Activated naive CD8-positive, alpha-beta T cell treated with anti-CD3 and anti-CD28 coated beads, Interleukin-2, amount 50 U/mL, for 24 hours (primary cell): ENCODE results near the gene IL2RG.
A peak's percentile ranks its signal among the peaks of the same experiment; 100 is the strongest.

Experiments used
- ATAC-seq: fragments of 150-1000 bp; cut with Tn5 transposase; one replicate; pipeline ENCODE4 v1.10.0; 2021
- DNase-seq: peaks from one replicate; pipeline ENCODE4 v3.0.0; 2021
- H3K27ac Mint-ChIP-seq: one replicate; pipeline ENCODE4 v1.8.0; 2021; ENCODE audit warnings: mild to moderate bottlenecking, mixed read lengths
- H3K27me3 Mint-ChIP-seq: one replicate; pipeline ENCODE4 v1.8.0; 2021; ENCODE audit warnings: mixed read lengths
- H3K36me3 Mint-ChIP-seq: one replicate; pipeline ENCODE4 v1.8.0; 2021; ENCODE audit warnings: low read depth, mixed read lengths
- H3K4me1 Mint-ChIP-seq: one replicate; pipeline ENCODE4 v1.8.0; 2021; ENCODE audit warnings: mixed read lengths
- H3K4me3 Mint-ChIP-seq: one replicate; pipeline ENCODE4 v1.8.0; 2021; ENCODE audit warnings: mild to moderate bottlenecking, moderate library complexity, mixed read lengths
- H3K9me3 Mint-ChIP-seq: one replicate; pipeline ENCODE4 v1.8.0; 2021; ENCODE audit warnings: mixed read lengths

Gene IL2RG

GRCh38 chrX:71128166-71128833 lies 16.9 kb upstream of the IL2RG start:
- H3K27ac Mint-ChIP-seq = peak overlapping the region; percentile 7
- no peak for DNase-seq
- no peaks in the 10 kb centered on the region for H3K27me3 Mint-ChIP-seq
- peak; percentile 18 for ATAC-seq
- no peak overlapping the region for H3K4me3 Mint-ChIP-seq
- no peaks in the 10 kb centered on the region for H3K9me3 Mint-ChIP-seq
- peaks cover 11% of the 10 kb centered on the region for H3K4me1 Mint-ChIP-seq
- H3K36me3 Mint-ChIP-seq = peaks cover 30% of the 10 kb centered on the region

- H3K27ac Mint-ChIP-seq = no peak overlapping the region
- peaks cover 21% of the 10 kb centered on the region for H3K4me1 Mint-ChIP-seq
- peaks cover 6% of the 10 kb centered on the region for H3K36me3 Mint-ChIP-seq
- peak overlapping the region; percentile 79 for H3K4me3 Mint-ChIP-seq
- peak; percentile 44 for ATAC-seq
- H3K9me3 Mint-ChIP-seq = no peaks in the 10 kb centered on the region
- DNase-seq = no peak
- H3K27me3 Mint-ChIP-seq = no peaks in the 10 kb centered on the region
These were observed 7.7 kb upstream of the IL2RG start for GRCh38 chrX:71118985-71119535.

- ATAC-seq (peak; percentile 91), DNase-seq (peak; percentile 86)
- peak within 1 kb of the TSS; percentile 78 for H3K27ac Mint-ChIP-seq
- H3K9me3 Mint-ChIP-seq = no peaks in the 10 kb centered on the region
- peaks cover 27% of the 10 kb centered on the region for H3K4me1 Mint-ChIP-seq
- H3K4me3 Mint-ChIP-seq = peak within 1 kb of the TSS; percentile 79
- H3K27me3 Mint-ChIP-seq = no peaks in the 10 kb centered on the region
- H3K36me3 Mint-ChIP-seq = peaks cover 6% of the 10 kb centered on the region
These were observed 6.9 kb upstream of the IL2RG start, which contains the start of gene MED12 for GRCh38 chrX:71118032-71118984. TSS of gene MED12 (plus strand) at chrX:71118596. CDS start at chrX:71118755, 159 bp downstream.

GRCh38 chrX:71117358-71117757 lies 6.0 kb upstream of the IL2RG start:
- H3K27me3 Mint-ChIP-seq = no peaks in the 10 kb centered on the region
- H3K4me3 Mint-ChIP-seq = no peak overlapping the region
- DNase-seq = no peak
- no peak overlapping the region for H3K27ac Mint-ChIP-seq
- ATAC-seq = no peak
- H3K4me1 Mint-ChIP-seq = peaks cover 35% of the 10 kb centered on the region
- H3K36me3 Mint-ChIP-seq = peaks cover 2% of the 10 kb centered on the region
- no peaks in the 10 kb centered on the region for H3K9me3 Mint-ChIP-seq

GRCh38 chrX:71111921-71112431 lies 599 bp upstream of the IL2RG start:
- Mint-ChIP-seq H3K36me3 (peaks cover 43% of the 10 kb centered on the region), H3K27ac (peak overlapping the region; percentile 95), H3K4me3 (peak overlapping the region; percentile 99), H3K27me3 (no peaks in the 10 kb centered on the region), H3K4me1 (peaks cover 42% of the 10 kb centered on the region), H3K9me3 (no peaks in the 10 kb centered on the region)
- ATAC-seq = peak; percentile 58
- DNase-seq = no peak

GRCh38 chrX:71109051-71109450 lies 2.3 kb downstream of the IL2RG start:
- H3K36me3 Mint-ChIP-seq = peaks cover 59% of the 10 kb centered on the region

GRCh38 chrX:71107762-71108360 lies 3.5 kb downstream of the IL2RG start:
- no peak for ATAC-seq
- DNase-seq = no peak

More at GRCh38 chrX:71109051-71109450, 2.3 kb downstream of the IL2RG start:
- Mint-ChIP-seq H3K9me3 (no peaks in the 10 kb centered on the region), H3K27ac (peak overlapping the region; percentile 95), H3K4me3 (peak overlapping the region; percentile 99), H3K4me1 (peaks cover 62% of the 10 kb centered on the region), H3K27me3 (no peaks in the 10 kb centered on the region)
- ATAC-seq = no peak
- no peak for DNase-seq

GRCh38 chrX:71107245-71107644 lies 4.1 kb downstream of the IL2RG start:
- ATAC-seq (no peak), DNase-seq (no peak)
- H3K27me3 Mint-ChIP-seq = no peaks in the 10 kb centered on the region
- H3K27ac Mint-ChIP-seq = peak overlapping the region; percentile 95
- H3K9me3 Mint-ChIP-seq = no peaks in the 10 kb centered on the region
- peaks cover 65% of the 10 kb centered on the region for H3K4me1 Mint-ChIP-seq
- peaks cover 59% of the 10 kb centered on the region for H3K36me3 Mint-ChIP-seq
- peak overlapping the region; percentile 99 for H3K4me3 Mint-ChIP-seq

More at GRCh38 chrX:71107762-71108360, 3.5 kb downstream of the IL2RG start:
- Mint-ChIP-seq H3K9me3 (no peaks in the 10 kb centered on the region), H3K27me3 (no peaks in the 10 kb centered on the region), H3K4me3 (peak overlapping the region; percentile 99), H3K27ac (peak overlapping the region; percentile 95), H3K36me3 (peaks cover 59% of the 10 kb centered on the region), H3K4me1 (peaks cover 65% of the 10 kb centered on the region)

- Mint-ChIP-seq H3K36me3 (peaks cover 59% of the 10 kb centered on the region), H3K9me3 (no peaks in the 10 kb centered on the region), H3K27ac (peak within 1 kb of the TSS; percentile 95), H3K4me3 (peak within 1 kb of the TSS; percentile 99), H3K4me1 (peaks cover 66% of the 10 kb centered on the region), H3K27me3 (no peaks in the 10 kb centered on the region)
- ATAC-seq = peak; percentile 63
- no peak for DNase-seq
These were observed 5.0 kb downstream of the IL2RG start, which contains the start of gene CXorf65 for GRCh38 chrX:71106427-71106826. TSS of gene CXorf65 (minus strand) at chrX:71106740. CDS start at chrX:71106556, 184 bp downstream.

- peaks cover 73% of the 10 kb centered on the region for H3K4me1 Mint-ChIP-seq
- no peaks in the 10 kb centered on the region for H3K27me3 Mint-ChIP-seq
- peak overlapping the region; percentile 67 for H3K4me3 Mint-ChIP-seq
- ATAC-seq (no peak), DNase-seq (no peak)
- no peaks in the 10 kb centered on the region for H3K9me3 Mint-ChIP-seq
- peak overlapping the region; percentile 78 for H3K27ac Mint-ChIP-seq
- H3K36me3 Mint-ChIP-seq = peaks cover 51% of the 10 kb centered on the region
These were observed 5.7 kb downstream of the IL2RG start for GRCh38 chrX:71105628-71106027.

- H3K4me1 Mint-ChIP-seq = peaks cover 84% of the 10 kb centered on the region
- H3K36me3 Mint-ChIP-seq = peaks cover 30% of the 10 kb centered on the region
- peak overlapping the region; percentile 91 for H3K27ac Mint-ChIP-seq
- H3K4me3 Mint-ChIP-seq = peak overlapping the region; percentile 79
- DNase-seq (peak; percentile 74), ATAC-seq (peak; percentile 53)
- no peaks in the 10 kb centered on the region for H3K9me3 Mint-ChIP-seq
- H3K27me3 Mint-ChIP-seq = no peaks in the 10 kb centered on the region
These were observed 8.0 kb downstream of the IL2RG start for GRCh38 chrX:71103110-71103983.

- Mint-ChIP-seq H3K9me3 (no peaks in the 10 kb centered on the region), H3K36me3 (peaks cover 19% of the 10 kb centered on the region), H3K27ac (peak overlapping the region; percentile 91), H3K4me3 (no peak overlapping the region), H3K4me1 (peaks cover 80% of the 10 kb centered on the region), H3K27me3 (no peaks in the 10 kb centered on the region)
- ATAC-seq (no peak), DNase-seq (no peak)
These were observed 9.1 kb downstream of the IL2RG start for GRCh38 chrX:71102292-71102691.
